Endodermal cell (in vitro differentiated cells): Measurements from ENCODE around the gene PADI4. TPM values are rescaled to one million over a fixed set of nuclear protein-coding genes. Genes with fewer than 3 reads are reported as not detected.

ENCODE experiments used
- DNase-seq: peaks from one replicate; pipeline ENCODE4 v3.0.0-alpha.2; 2017
- H3K27ac ChIP-seq: 2 replicates; pipeline ENCODE4 v1.5.1; 2013; ENCODE audit warnings: mild to moderate bottlenecking, low read depth, low read length, moderate library complexity
- H3K27me3 ChIP-seq: 2 replicates; pipeline ENCODE4 v1.6.1; 2013; ENCODE audit warnings: mild to moderate bottlenecking, low read length, moderate library complexity; ENCODE audit not compliant: insufficient read depth, control insufficient read depth, poor library complexity, severe bottlenecking
- H3K36me3 ChIP-seq: 2 replicates; pipeline ENCODE4 v1.7.0; 2013; ENCODE audit warnings: mild to moderate bottlenecking, low read length, moderate library complexity; ENCODE audit not compliant: control insufficient read depth, insufficient read depth
- H3K4me1 ChIP-seq: one replicate; pipeline ENCODE4 v1.7.0; 2013; ENCODE audit warnings: low read length; ENCODE audit not compliant: control insufficient read depth, insufficient read depth
- H3K4me3 ChIP-seq: 2 replicates; pipeline ENCODE4 v1.5.1; 2013; ENCODE audit warnings: mild to moderate bottlenecking, low read length, moderate library complexity
- H3K9ac ChIP-seq: 2 replicates; pipeline ENCODE4 v1.6.1; 2013; ENCODE audit warnings: mild to moderate bottlenecking, low read length, moderate library complexity; ENCODE audit not compliant: poor library complexity, severe bottlenecking; ENCODE audit errors: extremely low read depth
- H3K9me3 ChIP-seq: 2 replicates; pipeline ENCODE4 v1.6.1; 2013; ENCODE audit warnings: mild to moderate bottlenecking, low read length, moderate library complexity; ENCODE audit not compliant: control insufficient read depth
- H3K27ac Mint-ChIP-seq: 2 replicates; pipeline ENCODE4 v1.8.0; 2020; ENCODE audit warnings: mixed read lengths
- H3K27me3 Mint-ChIP-seq: 2 replicates; pipeline ENCODE4 v1.8.0; 2021; ENCODE audit warnings: mild to moderate bottlenecking, mixed read lengths; ENCODE audit not compliant: insufficient read depth
- H3K36me3 Mint-ChIP-seq: 2 replicates; pipeline ENCODE4 v1.8.0; 2020; ENCODE audit warnings: low read depth, mixed read lengths
- H3K4me1 Mint-ChIP-seq: 2 replicates; pipeline ENCODE4 v1.8.0; 2020; ENCODE audit warnings: mixed read lengths
- H3K4me3 Mint-ChIP-seq: 2 replicates; pipeline ENCODE4 v1.8.0; 2020; ENCODE audit warnings: mild to moderate bottlenecking, moderate library complexity, mixed read lengths
- H3K9me3 Mint-ChIP-seq: 2 replicates; pipeline ENCODE4 v1.8.0; 2020; ENCODE audit warnings: mild to moderate bottlenecking, mixed read lengths
- WGBS, 2 experiments: methylation state at CpG; one replicate each; pipeline versions ENCODE4 v1.1.5 to v1.1.7; 2013; ENCODE audit warnings: missing lambda C conversion rate in 2 of 2, mixed read lengths in 1 of 2; ENCODE audit not compliant: insufficient coverage in 1 of 2, insufficient read length in 1 of 2; 5-methylcytosine and 5-hydroxymethylcytosine counted together
- total RNA-seq, 2 donors: library from RNA; stranded (reverse); fragmentation: NEBNext Ultra II Directional in 1 of 2; extraction: Animal tissue kit (Norgen Biotek cat#: 25700) in 1 of 2; gene quantifications; 2 replicates in 1 of 2; 3 replicates in 1 of 2; pipeline ENCODE4 v1.2.1, GENCODE V29; 2021
- TF ChIP-seq, protein P1 (sequence below): fragments of 200-600 bp; sonication (generic); conservative IDR thresholded peaks from 2 replicates; pipeline ENCODE4 v1.5.0; 2021; ENCODE audit warnings: antibody characterized with exemption, mild to moderate bottlenecking

The PADI4 gene
- total RNA-seq, 2 donors from 2014 or later = not detected

DNA sequence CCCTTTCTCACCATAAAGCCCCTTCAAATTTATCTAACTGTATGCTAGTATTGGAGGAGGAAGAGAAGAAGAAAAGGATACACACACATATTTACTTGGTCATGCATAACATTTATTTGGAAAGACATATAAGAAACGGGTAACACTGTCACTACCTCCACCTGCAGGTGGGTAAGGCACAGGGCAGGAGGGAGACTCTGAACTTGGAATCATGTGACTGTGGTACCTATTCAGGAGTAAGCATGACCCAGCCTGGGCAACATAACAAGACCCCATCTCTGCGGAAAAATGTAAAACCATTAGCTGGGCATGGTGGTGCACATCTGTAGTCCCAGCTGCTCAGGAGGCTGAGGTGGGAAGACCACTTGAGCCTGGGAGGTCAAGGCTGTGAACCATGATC, 62.6 kb downstream of the PADI4 start:
- peak overlapping the region; percentile 61 for H3K27ac Mint-ChIP-seq
- H3K4me1 Mint-ChIP-seq = no peaks in the 10 kb centered on the region
- TF ChIP-seq, protein P1, sequence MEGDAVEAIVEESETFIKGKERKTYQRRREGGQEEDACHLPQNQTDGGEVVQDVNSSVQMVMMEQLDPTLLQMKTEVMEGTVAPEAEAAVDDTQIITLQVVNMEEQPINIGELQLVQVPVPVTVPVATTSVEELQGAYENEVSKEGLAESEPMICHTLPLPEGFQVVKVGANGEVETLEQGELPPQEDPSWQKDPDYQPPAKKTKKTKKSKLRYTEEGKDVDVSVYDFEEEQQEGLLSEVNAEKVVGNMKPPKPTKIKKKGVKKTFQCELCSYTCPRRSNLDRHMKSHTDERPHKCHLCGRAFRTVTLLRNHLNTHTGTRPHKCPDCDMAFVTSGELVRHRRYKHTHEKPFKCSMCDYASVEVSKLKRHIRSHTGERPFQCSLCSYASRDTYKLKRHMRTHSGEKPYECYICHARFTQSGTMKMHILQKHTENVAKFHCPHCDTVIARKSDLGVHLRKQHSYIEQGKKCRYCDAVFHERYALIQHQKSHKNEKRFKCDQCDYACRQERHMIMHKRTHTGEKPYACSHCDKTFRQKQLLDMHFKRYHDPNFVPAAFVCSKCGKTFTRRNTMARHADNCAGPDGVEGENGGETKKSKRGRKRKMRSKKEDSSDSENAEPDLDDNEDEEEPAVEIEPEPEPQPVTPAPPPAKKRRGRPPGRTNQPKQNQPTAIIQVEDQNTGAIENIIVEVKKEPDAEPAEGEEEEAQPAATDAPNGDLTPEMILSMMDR = peak; percentile 77
- WGBS, 2 experiments = 73% methylated on average over 2 of the region's 2 CpGs; no CpG with 5 or more reads in 1 of the 2 experiments
- no peak overlapping the region for H3K4me3 ChIP-seq
- H3K9me3 Mint-ChIP-seq = no peaks in the 10 kb centered on the region
- no peaks in the 10 kb centered on the region for H3K9me3 ChIP-seq
- H3K9ac ChIP-seq = no peak overlapping the region
- no peak overlapping the region for H3K27ac ChIP-seq
- H3K27me3 Mint-ChIP-seq = no peaks in the 10 kb centered on the region
- no peaks in the 10 kb centered on the region for H3K36me3 ChIP-seq
- H3K4me1 ChIP-seq = no peaks in the 10 kb centered on the region
- DNase-seq = no peak
- no peaks in the 10 kb centered on the region for H3K36me3 Mint-ChIP-seq
- no peak overlapping the region for H3K4me3 Mint-ChIP-seq
- H3K27me3 ChIP-seq = no peaks in the 10 kb centered on the region

DNA sequence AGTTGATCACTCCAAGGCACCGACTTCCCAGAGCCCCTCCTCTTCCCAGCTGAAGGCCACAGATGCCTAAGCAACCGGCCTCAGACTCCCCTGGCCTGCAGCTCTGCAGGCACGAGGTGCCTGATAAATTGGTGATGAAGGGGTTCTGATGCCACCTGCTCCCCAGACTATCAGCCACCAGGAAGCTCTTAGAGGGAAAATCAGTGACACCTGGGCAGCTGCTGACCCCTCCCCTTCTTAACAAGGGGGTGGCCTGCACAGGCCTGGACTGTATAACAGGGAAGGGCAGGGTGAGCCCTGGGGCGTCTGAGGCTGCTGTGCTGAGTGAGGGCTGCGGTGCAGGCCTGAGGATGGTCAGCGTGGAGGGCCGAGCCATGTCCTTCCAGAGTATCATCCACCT, 63.9 kb downstream of the PADI4 start, which contains the start of gene PADI6:
Gene PADI6, plus strand, starts transcription at position 301 of the 400 bp plus-strand sequence. Its CDS starts 50 bp downstream, at position 351.
- H3K36me3 ChIP-seq = no peaks in the 10 kb centered on the region
- no peak within 1 kb of the TSS for H3K4me3 ChIP-seq
- TF ChIP-seq, protein P1 = no peak
- Mint-ChIP-seq H3K36me3 (no peaks in the 10 kb centered on the region), H3K4me3 (no peak within 1 kb of the TSS), H3K9me3 (no peaks in the 10 kb centered on the region), H3K27me3 (no peaks in the 10 kb centered on the region), H3K27ac (no peak within 1 kb of the TSS), H3K4me1 (no peaks in the 10 kb centered on the region)
- H3K27me3 ChIP-seq = no peaks in the 10 kb centered on the region
- H3K27ac ChIP-seq = no peak within 1 kb of the TSS
- WGBS, 2 experiments = 77% methylated on average over 7 of the region's 7 CpGs; no CpG with 5 or more reads in 1 of the 2 experiments
- DNase-seq = no peak
- no peaks in the 10 kb centered on the region for H3K4me1 ChIP-seq
- H3K9ac ChIP-seq = no peak within 1 kb of the TSS
- H3K9me3 ChIP-seq = no peaks in the 10 kb centered on the region

DNA sequence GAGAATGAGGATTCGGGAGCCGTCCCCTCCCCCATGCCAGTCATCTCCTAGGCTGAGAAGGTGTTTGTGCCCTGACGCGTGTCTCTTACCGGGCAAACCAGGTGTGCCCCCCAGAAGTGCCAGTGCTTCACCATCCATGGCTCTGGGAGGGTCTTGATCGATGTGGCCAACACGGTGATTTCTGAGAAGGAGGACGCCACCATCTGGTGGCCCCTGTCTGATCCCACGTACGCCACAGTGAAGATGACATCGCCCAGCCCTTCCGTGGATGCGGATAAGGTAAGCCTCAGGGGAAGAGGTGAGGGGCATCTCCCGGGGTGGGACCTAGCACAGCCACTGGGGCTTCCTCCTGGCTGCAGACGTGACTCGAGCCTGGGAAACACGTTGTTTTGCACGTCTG, 65.0 kb downstream of the PADI4 start:
- H3K36me3 ChIP-seq = no peaks in the 10 kb centered on the region
- no peak overlapping the region for H3K9ac ChIP-seq
- no peaks in the 10 kb centered on the region for H3K36me3 Mint-ChIP-seq
- H3K27ac ChIP-seq = no peak overlapping the region
- H3K9me3 ChIP-seq = no peaks in the 10 kb centered on the region
- no peaks in the 10 kb centered on the region for H3K4me1 ChIP-seq
- H3K9me3 Mint-ChIP-seq = no peaks in the 10 kb centered on the region
- H3K27ac Mint-ChIP-seq = no peak overlapping the region
- WGBS, 2 experiments = 83 to 94% methylated on average over 11 to 18 of the region's 18 CpGs
- TF ChIP-seq, protein P1 = peak; percentile 35
- H3K4me3 ChIP-seq = no peak overlapping the region
- peaks cover 8% of the 10 kb centered on the region for H3K4me1 Mint-ChIP-seq
- no peaks in the 10 kb centered on the region for H3K27me3 ChIP-seq
- peak; percentile 64 for DNase-seq
- H3K4me3 Mint-ChIP-seq = no peak overlapping the region
- H3K27me3 Mint-ChIP-seq = no peaks in the 10 kb centered on the region
